Adrenal gland (tissue), 5 donors: Measurements from ENCODE around the gene BIRC7.

Experiments used
- CTCF ChIP-seq, 6 experiments: fragments of 450-650 bp in 4 of 6; fragments of 200-600 bp in 2 of 6; sonication (generic) in 1 of 6; IDR thresholded peaks; 1 replicate in 5 of 6; 2 replicates in 1 of 6; pipeline versions ENCODE4 v1.5.1 to v1.8.0; 2016 to 2021; ENCODE audit warnings: antibody characterized with exemption in 6 of 6, mild to moderate bottlenecking in 2 of 6, moderate library complexity in 1 of 6
- POLR2A ChIP-seq, 2 donors: fragments of 450-650 bp; IDR thresholded peaks; one replicate each; pipeline ENCODE4 v1.6.1; 2017; ENCODE audit warnings: antibody characterized with exemption in 2 of 2, mild to moderate bottlenecking in 2 of 2, moderate library complexity in 1 of 2
- donor health status: DM: no; HTN: no; CAD: no.

GRCh38 chr20:63220696-63221399 lies 14.9 kb upstream of the BIRC7 start:
- no peak for TF ChIP-seq POLR2A (IDR thresholded peaks at IDR 0.05)
- TF ChIP-seq CTCF (IDR thresholded peaks at IDR 0.05) = no peak
